ENCODE results near the gene NEUROD2. TPM values are rescaled to one million over a fixed set of nuclear protein-coding genes. Genes with fewer than 3 reads are reported as not detected.
"Not testable (repeated sequence)": the region's sequence is repeated elsewhere in the genome, so short reads cannot be mapped to it uniquely, and the experiment has no call there.

Gene NEUROD2
- total RNA-seq, 1 experiment from 2014 or later = not detected

- DNase-seq (ENCODE audit: low read depth) = no peak
Observed at GRCh38 chr17:39602533-39603303, 5.0 kb downstream of the NEUROD2 start.

- DNase-seq (ENCODE audit: low read depth) = no peak
Observed at GRCh38 chr17:39601758-39602532, 5.8 kb downstream of the NEUROD2 start.

GRCh38 chr17:39600997-39601597 lies 6.6 kb downstream of the NEUROD2 start:
- no peak for DNase-seq (ENCODE audit: low read depth)

- no peak for DNase-seq (ENCODE audit: low read depth)
Observed at GRCh38 chr17:39600288-39600996, 7.3 kb downstream of the NEUROD2 start.

GRCh38 chr17:39599665-39600231 lies 8.0 kb downstream of the NEUROD2 start:
- no peak for DNase-seq (ENCODE audit: low read depth)

- no peak for DNase-seq (ENCODE audit: low read depth)
Observed at GRCh38 chr17:39599004-39599664, 8.6 kb downstream of the NEUROD2 start.

GRCh38 chr17:39598630-39599003 lies 9.1 kb downstream of the NEUROD2 start:
- no peak for DNase-seq (ENCODE audit: low read depth)

- DNase-seq (ENCODE audit: low read depth) = no peak
Observed at GRCh38 chr17:39598047-39598481, 9.7 kb downstream of the NEUROD2 start.

- no peak for DNase-seq (ENCODE audit: low read depth)
Observed at GRCh38 chr17:39597372-39598046, 10.2 kb downstream of the NEUROD2 start.

- DNase-seq (ENCODE audit: low read depth) = no peak
Observed at GRCh38 chr17:39596543-39597267, 11.0 kb downstream of the NEUROD2 start.

- no peak for DNase-seq (ENCODE audit: low read depth)
Observed at GRCh38 chr17:39595928-39596510, 11.7 kb downstream of the NEUROD2 start.

- no peak for DNase-seq (ENCODE audit: low read depth)
Observed at GRCh38 chr17:39595294-39595693, 12.4 kb downstream of the NEUROD2 start.

- no peak for DNase-seq (ENCODE audit: low read depth)
Observed at GRCh38 chr17:39593371-39593770, 14.3 kb downstream of the NEUROD2 start.

- DNase-seq (ENCODE audit: low read depth) = peak; percentile 55
Observed at GRCh38 chr17:39591958-39592954, 15.5 kb downstream of the NEUROD2 start.

GRCh38 chr17:39590180-39590579 lies 17.5 kb downstream of the NEUROD2 start:
- not testable (repeated sequence) for DNase-seq (ENCODE audit: low read depth)

- no peak for DNase-seq (ENCODE audit: low read depth)
Observed at GRCh38 chr17:39582658-39583057, 25.1 kb downstream of the NEUROD2 start.

GRCh38 chr17:39581759-39582085 lies 26.0 kb downstream of the NEUROD2 start:
- no peak for DNase-seq (ENCODE audit: low read depth)

GRCh38 chr17:39581071-39581758 lies 26.5 kb downstream of the NEUROD2 start:
- no peak for DNase-seq (ENCODE audit: low read depth)

Data from M059J (cell line).